ENCODE measurements around the gene ACVR2B.
A peak's percentile ranks its signal among the peaks of the same experiment; 100 is the strongest.

ACVR2B gene

DNA sequence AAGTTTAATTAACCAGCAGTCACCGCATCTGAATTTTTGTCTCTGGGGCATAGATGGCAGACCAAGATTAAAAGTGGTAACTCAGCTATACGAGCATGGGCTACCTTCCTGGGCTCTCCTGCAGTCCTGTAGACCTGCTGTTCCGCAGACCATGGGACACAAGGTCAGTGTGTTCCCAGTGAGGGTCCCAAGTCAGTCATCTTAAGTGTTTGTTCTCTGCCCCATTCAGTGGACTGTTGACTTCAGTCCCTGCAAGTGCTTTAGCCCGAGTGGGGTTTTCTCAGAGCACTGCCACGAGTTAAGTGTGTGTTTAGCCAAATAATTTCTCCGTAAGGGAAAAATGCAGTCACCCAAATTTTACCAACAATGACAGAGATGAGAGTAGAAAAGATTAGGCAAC lies 37.5 kb downstream of the ACVR2B start:
- H3K9me3 ChIP-seq (replicated peaks in 1 of 11): no peaks in the 10 kb centered on the region
- no peak for TF ChIP-seq Cebpa-rat (IDR thresholded peaks at IDR 0.05)
- no peaks in the 10 kb centered on the region for H3K27me3 ChIP-seq
- H3K9ac ChIP-seq: no peak overlapping the region
- no peak overlapping the region for H3K27ac ChIP-seq
- no peak overlapping the region for H3K4me3 ChIP-seq
- peaks cover 0 to 49% (median 13%) of the 10 kb centered on the region in 11 experiments; a peak in 11 of 22 replicates for H3K36me3 ChIP-seq
- H3K4me1 ChIP-seq: peaks cover 0 to 13% (median 7%) of the 10 kb centered on the region in 10 experiments; a peak in 8 of 20 replicates
- H4K20me1 ChIP-seq: no peaks in the 10 kb centered on the region
- no peak overlapping the region for H3K4me2 ChIP-seq

DNA sequence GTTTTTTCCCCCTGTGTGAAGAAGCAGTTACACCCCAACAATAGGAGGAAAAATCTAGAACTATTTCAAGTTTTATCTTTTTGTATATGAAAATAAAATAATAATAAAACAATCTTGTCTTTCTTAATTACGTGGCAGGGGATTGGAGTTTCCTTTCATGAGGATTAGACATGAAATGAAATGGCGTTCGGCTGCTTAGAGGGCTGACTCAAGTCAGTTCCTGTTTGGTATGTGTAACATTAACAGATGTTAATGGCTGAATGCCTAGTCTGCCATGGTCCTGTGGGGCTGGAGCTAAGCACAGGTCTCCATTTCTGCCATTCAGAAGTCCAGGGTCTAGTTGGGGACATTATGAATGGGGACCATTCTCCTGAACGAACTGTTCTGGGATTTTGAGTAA lies 39.3 kb downstream of the ACVR2B start:
- no peaks in the 10 kb centered on the region for H4K20me1 ChIP-seq
- peaks cover 8 to 23% (median 14%) of the 10 kb centered on the region in 10 experiments for H3K4me1 ChIP-seq
- no peaks in the 10 kb centered on the region for H3K27me3 ChIP-seq
- H3K9me3 ChIP-seq (replicated peaks in 1 of 11): no peaks in the 10 kb centered on the region
- H3K9ac ChIP-seq: no peak overlapping the region
- no peak overlapping the region for H3K4me2 ChIP-seq
- H3K4me3 ChIP-seq: no peak overlapping the region
- H3K27ac ChIP-seq: no peak overlapping the region
- peaks cover 0 to 39% (median 9%) of the 10 kb centered on the region in 11 experiments; a peak in 12 of 22 replicates for H3K36me3 ChIP-seq
- no peak for TF ChIP-seq Cebpa-rat (IDR thresholded peaks at IDR 0.05)

DNA sequence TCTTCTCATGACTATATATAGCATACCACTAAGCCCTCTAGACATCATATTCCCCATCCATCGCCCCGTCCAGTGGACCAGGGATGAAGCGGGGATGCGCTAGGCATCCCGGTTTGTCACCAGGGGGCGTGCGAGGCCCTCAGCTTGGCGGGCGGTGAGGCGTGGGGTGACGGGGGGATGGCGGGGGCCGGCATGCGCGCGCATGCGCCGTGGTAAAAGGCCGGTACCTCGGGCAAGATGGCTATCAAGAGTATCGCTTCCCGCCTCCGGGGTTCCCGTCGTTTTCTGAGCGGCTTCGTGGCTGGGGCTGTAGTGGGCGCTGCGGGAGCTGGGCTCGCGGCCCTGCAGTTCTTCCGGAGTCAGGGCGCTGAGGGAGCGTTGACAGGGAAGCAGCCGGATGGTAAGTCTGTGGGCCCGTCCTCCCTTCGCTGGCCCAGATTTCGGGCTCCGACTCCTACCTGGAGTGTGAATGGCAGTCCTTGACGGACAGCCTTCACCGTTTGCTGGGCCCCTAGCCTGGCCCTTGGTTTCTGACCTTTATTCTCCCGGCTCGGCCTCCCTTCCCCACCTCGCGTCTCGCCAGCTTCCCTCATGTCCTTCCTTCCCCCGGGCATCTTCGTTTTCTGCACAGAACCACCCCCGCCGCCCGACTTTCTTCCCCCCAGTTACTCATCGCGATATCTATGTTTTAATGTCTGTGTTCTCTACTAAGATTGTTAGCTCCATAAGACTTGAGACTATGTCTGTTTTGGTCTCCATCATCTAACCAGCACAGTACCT lies 42.6 kb downstream of the ACVR2B start, which contains the start of gene EXOG:
TSS of gene EXOG (plus strand) at position 210 of the 780 bp plus-strand sequence. CDS start at position 238, 28 bp downstream.
- H3K4me2 ChIP-seq: peak within 1 kb of the TSS; percentile 68 to 92 (median 85)

DNA sequence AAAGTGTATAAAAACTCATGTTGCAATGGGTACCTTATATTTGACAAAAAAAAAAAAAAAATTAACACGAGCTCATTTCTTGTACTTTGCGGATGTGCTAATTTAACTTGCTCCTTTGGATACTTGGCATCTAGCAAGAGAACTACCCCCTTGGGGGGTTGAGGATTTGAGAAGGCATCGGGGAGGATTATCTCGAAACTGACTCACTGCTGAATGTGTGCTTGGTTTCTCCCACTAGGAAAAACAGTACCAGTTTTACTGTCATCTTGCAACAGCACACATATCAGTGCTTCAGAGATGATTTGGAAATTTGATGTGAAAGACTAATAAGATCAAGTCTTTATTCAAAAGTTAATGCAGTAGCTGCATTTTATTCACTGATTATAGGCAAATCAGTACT lies 43.3 kb downstream of the ACVR2B start:
- Histone ChIP-seq H3K27ac (peak overlapping the region in 9 of 11 experiments; percentile 78 to 91 (median 84); a peak in 18 of 22 replicates), H3K27me3 (no peaks in the 10 kb centered on the region), H4K20me1 (peaks cover 0 to 7% (median 0%) of the 10 kb centered on the region in 11 experiments; a peak in 1 of 22 replicates), H3K4me1 (peaks cover 8 to 29% (median 17%) of the 10 kb centered on the region in 10 experiments), H3K4me2 (peak overlapping the region; percentile 68 to 92 (median 85)), H3K9ac (peak overlapping the region; percentile 77 to 91 (median 89)), H3K4me3 (peak overlapping the region; percentile 68 to 85 (median 80)), H3K36me3 (peaks cover 17 to 45% (median 29%) of the 10 kb centered on the region in 11 experiments), H3K9me3 (replicated peaks in 1 of 11) (no peaks in the 10 kb centered on the region)
- no peak for TF ChIP-seq Cebpa-rat (IDR thresholded peaks at IDR 0.05)

More for the DNA sequence above, 42.6 kb downstream of the ACVR2B start, which contains the start of gene EXOG:
- peak within 1 kb of the TSS; percentile 71 to 91 (median 84); a peak in 21 of 22 replicates for H3K27ac ChIP-seq
- peaks cover 8 to 29% (median 17%) of the 10 kb centered on the region in 10 experiments for H3K4me1 ChIP-seq
- H3K9me3 ChIP-seq (replicated peaks in 1 of 11): no peaks in the 10 kb centered on the region
- H3K4me3 ChIP-seq: peak within 1 kb of the TSS; percentile 68 to 85 (median 80)
- peaks cover 0 to 7% (median 0%) of the 10 kb centered on the region in 11 experiments; a peak in 1 of 22 replicates for H4K20me1 ChIP-seq
- peaks cover 10 to 43% (median 22%) of the 10 kb centered on the region in 11 experiments for H3K36me3 ChIP-seq
- peak within 1 kb of the TSS; percentile 77 to 91 (median 89) for H3K9ac ChIP-seq
- H3K27me3 ChIP-seq: no peaks in the 10 kb centered on the region
- TF ChIP-seq Cebpa-rat (IDR thresholded peaks at IDR 0.05): no peak

DNA sequence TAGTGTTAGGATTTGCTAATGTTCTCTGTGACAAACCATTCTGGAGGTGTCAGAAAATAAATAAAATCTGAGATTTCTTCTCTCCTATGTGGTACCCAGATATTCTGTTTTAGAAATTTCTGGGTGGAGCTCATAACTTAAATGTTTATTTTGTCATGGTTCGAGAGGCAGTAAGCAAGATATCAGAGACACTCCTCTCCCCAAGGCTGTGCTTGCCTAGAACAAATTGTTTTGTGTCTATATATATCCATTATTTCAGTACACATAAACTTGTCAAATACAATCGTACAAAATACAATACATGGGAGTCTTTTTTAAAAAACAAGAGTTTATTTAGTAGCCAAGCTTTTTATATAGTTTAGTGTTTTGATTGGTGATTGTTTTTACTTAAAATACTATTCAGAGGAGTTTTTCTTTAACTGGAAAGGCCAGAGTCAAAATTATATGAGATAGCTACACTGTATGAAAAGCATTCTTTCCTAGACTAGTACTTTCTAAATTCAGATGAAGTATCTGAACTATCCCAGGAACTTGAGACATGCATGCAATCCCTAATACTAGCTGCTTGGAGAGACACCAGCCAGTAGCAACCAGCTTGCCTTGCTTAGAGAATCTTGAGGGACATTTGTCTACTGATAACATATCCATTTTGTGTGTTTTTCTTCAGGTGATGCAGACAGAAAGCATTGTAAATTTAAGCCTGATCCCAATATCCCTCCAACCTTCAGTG lies 47.2 kb downstream of the ACVR2B start:
- Histone ChIP-seq H3K4me1 (peaks cover 8 to 19% (median 15%) of the 10 kb centered on the region in 10 experiments), H3K9me3 (replicated peaks in 1 of 11) (no peaks in the 10 kb centered on the region), H3K27ac (no peak overlapping the region), H3K4me2 (no peak overlapping the region), H4K20me1 (peaks cover 0 to 7% (median 0%) of the 10 kb centered on the region in 11 experiments; a peak in 1 of 22 replicates), H3K9ac (no peak overlapping the region), H3K4me3 (no peak overlapping the region), H3K27me3 (no peaks in the 10 kb centered on the region), H3K36me3 (peaks cover 47 to 83% (median 62%) of the 10 kb centered on the region in 11 experiments)
- TF ChIP-seq Cebpa-rat (IDR thresholded peaks at IDR 0.05): no peak

DNA sequence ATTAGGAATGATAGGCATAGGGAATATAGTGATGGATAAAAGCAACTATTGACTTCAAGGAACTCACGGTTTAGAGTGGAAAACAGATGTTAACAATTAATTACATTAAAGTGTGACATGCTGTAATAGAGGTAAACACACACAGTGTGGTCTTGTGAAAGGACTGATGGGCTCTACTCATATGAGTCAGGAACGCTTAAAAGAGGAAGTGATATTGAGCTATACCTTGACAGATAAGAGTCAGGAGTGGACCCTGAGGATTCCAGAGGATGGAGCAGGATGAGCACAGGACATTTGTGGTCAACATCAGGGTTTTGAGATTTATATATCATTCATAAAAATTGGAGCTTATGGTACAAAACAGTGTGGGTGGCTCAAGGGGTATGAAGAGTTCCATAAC lies 53.4 kb downstream of the ACVR2B start:
- H3K36me3 ChIP-seq: peaks cover 63 to 97% (median 76%) of the 10 kb centered on the region in 11 experiments
- no peak overlapping the region for H3K27ac ChIP-seq

DNA sequence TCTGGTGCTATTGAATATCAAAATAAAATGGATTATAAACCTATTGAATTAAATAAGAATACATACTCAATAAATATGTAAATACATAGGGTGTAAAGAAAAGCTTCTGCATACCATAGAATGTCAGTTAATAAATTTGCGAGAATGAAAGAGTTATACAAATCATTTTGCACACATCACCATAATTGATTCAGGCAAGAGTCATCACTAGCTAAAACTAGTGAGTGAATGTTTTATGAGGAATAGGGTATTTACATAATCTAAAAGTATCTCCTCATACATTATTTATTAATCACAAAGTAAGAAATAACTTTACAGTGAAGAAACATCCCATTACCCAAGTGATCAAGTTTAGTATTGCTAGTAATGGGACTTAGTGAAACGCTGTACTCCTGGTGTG lies 56.0 kb downstream of the ACVR2B start:
- no peak overlapping the region for H3K4me3 ChIP-seq
- no peaks in the 10 kb centered on the region for H3K4me1 ChIP-seq
- peaks cover 53 to 95% (median 74%) of the 10 kb centered on the region in 11 experiments for H3K36me3 ChIP-seq
- H3K27ac ChIP-seq: no peak overlapping the region
- no peak for TF ChIP-seq Cebpa-rat (IDR thresholded peaks at IDR 0.05)
- no peaks in the 10 kb centered on the region for H3K9me3 ChIP-seq (replicated peaks in 1 of 11)
- H3K27me3 ChIP-seq: no peaks in the 10 kb centered on the region
- H3K9ac ChIP-seq: no peak overlapping the region
- H4K20me1 ChIP-seq: no peaks in the 10 kb centered on the region; a peak in 1 of 22 replicates
- H3K4me2 ChIP-seq: no peak overlapping the region

More for the DNA sequence above, 53.4 kb downstream of the ACVR2B start:
- H3K4me2 ChIP-seq: no peak overlapping the region
- TF ChIP-seq Cebpa-rat (IDR thresholded peaks at IDR 0.05): no peak
- H3K4me1 ChIP-seq: no peaks in the 10 kb centered on the region
- H3K9me3 ChIP-seq (replicated peaks in 1 of 11): no peaks in the 10 kb centered on the region
- no peaks in the 10 kb centered on the region; a peak in 1 of 22 replicates for H4K20me1 ChIP-seq
- H3K9ac ChIP-seq: no peak overlapping the region
- no peak overlapping the region for H3K4me3 ChIP-seq
- no peaks in the 10 kb centered on the region for H3K27me3 ChIP-seq

DNA sequence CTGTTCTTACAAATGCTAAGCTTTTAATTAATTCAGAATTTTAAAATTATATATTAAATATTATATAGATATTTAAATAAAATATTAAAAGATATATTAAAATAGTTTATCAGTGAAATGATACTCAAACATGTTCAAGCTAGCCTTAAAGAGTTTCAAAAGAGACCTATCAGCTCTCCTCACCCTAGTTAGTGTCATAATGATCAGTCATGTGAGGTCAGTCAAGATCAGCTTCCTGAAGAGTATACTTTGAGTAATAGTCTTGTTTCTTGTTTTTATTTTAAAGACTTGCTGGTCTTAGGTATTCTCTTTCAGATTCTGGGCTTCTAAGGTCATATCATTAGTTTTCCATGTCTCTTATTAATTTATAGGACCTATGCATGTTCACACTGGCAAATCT lies 56.9 kb downstream of the ACVR2B start:
- no peaks in the 10 kb centered on the region for H3K9me3 ChIP-seq (replicated peaks in 1 of 11)
- no peak overlapping the region for H3K27ac ChIP-seq
- no peak overlapping the region for H3K4me3 ChIP-seq
- no peak overlapping the region for H3K9ac ChIP-seq
- no peaks in the 10 kb centered on the region for H3K4me1 ChIP-seq
- no peaks in the 10 kb centered on the region for H3K27me3 ChIP-seq
- no peak overlapping the region for H3K4me2 ChIP-seq
- no peak for TF ChIP-seq Cebpa-rat (IDR thresholded peaks at IDR 0.05)
- peaks cover 54 to 94% (median 76%) of the 10 kb centered on the region in 11 experiments for H3K36me3 ChIP-seq
- H4K20me1 ChIP-seq: peaks cover 0 to 5% (median 0%) of the 10 kb centered on the region in 11 experiments; a peak in 1 of 22 replicates

DNA sequence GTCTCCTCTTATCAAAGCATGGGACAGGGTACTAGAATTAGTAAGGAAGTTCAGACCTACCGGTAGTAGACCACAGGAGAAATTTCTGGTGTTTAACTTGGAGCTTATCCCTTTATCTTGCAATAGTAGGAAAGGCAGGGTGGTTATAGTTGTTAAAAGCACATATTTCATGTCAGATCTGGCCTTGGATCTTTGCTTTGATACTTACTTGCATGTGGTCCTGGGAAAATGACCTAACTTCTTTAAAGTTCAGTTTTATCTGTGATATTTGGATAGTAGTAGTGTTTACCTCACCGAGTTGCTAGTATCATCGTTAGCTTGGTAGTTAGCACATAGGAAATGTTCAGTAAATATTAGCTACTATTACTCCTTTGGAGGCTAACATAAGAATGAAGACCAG lies 57.9 kb downstream of the ACVR2B start:
- H3K4me3 ChIP-seq: no peak overlapping the region
- peaks cover 49 to 88% (median 73%) of the 10 kb centered on the region in 11 experiments for H3K36me3 ChIP-seq
- no peaks in the 10 kb centered on the region for H3K9me3 ChIP-seq (replicated peaks in 1 of 11)
- H3K9ac ChIP-seq: no peak overlapping the region
- TF ChIP-seq Cebpa-rat (IDR thresholded peaks at IDR 0.05): no peak
- peaks cover 0 to 7% (median 0%) of the 10 kb centered on the region in 11 experiments; a peak in 1 of 22 replicates for H4K20me1 ChIP-seq
- no peak overlapping the region for H3K27ac ChIP-seq
- H3K4me1 ChIP-seq: no peaks in the 10 kb centered on the region
- H3K27me3 ChIP-seq: no peaks in the 10 kb centered on the region
- H3K4me2 ChIP-seq: no peak overlapping the region

All from BLaER1 treated with 17β-estradiol and CSF1 and Interleukin-3, amounts not matched to agents 10 nM and 100 nM (cell line).